ENCODE measurements around the gene MAPKAPK3. TPM values are rescaled to one million over a fixed set of nuclear protein-coding genes. Genes with fewer than 3 reads are reported as not detected.

Gene MAPKAPK3
- total RNA-seq, 5 donors from 2014 or later (not counting 1 experiment from before 2014, with no cell fraction given): 35.1 to 66.6 (median 53.0) TPM

Other genes starting within 250 kb of the MAPKAPK3 start
- gene CACNA2D2, start 113.5 kb upstream of the MAPKAPK3 start, total RNA-seq: 1 to 10 TPM; 2.6 to 8.9 (median 4.1) TPM
- gene C3orf18, start 49.4 kb upstream of the MAPKAPK3 start, total RNA-seq: 10 to 100 TPM; 15.3 to 24.7 (median 19.5) TPM
- gene HEMK1, start 47.6 kb upstream of the MAPKAPK3 start, total RNA-seq: 10 to 100 TPM; 35.5 to 66.6 (median 42.0) TPM
- gene CISH, start 5.4 kb upstream of the MAPKAPK3 start, total RNA-seq: 100 to 1,000 TPM in 3 of 5 donors, 10 to 100 TPM in 2; 37.4 to 217 (median 190) TPM
- 1 to 10 TPM; 2.0 to 3.2 (median 2.6) TPM for gene DOCK3, start 57.8 kb downstream of the MAPKAPK3 start, total RNA-seq